Dedifferentiated amniotic fluid mesenchymal stem cell (primary cell): ENCODE results near the gene PCDHGA10.
"Not testable (repeated sequence)": the region's sequence is repeated elsewhere in the genome, so short reads cannot be mapped to it uniquely, and the experiment has no call there.

ENCODE experiments used
- DNase-seq: peaks from one replicate; pipeline ENCODE4 v3.0.0-alpha.2; 2016; ENCODE audit errors: extremely low spot score

The PCDHGA10 gene

GRCh38 chr5:141420855-141421488, 8.2 kb downstream of the PCDHGA10 start, which contains the start of gene PCDHGA11:
PCDHGA11 (plus strand) TSS chr5:141421051; CDS start chr5:141421228, 177 bp downstream.
- no peak for DNase-seq

GRCh38 chr5:141421489-141421855, 8.7 kb downstream of the PCDHGA10 start:
- DNase-seq = no peak

GRCh38 chr5:141422742-141423291, 10.0 kb downstream of the PCDHGA10 start:
- DNase-seq = no peak

- no peak for DNase-seq
Observed at GRCh38 chr5:141427783-141428426, 15.1 kb downstream of the PCDHGA10 start.

GRCh38 chr5:141430332-141431113, 17.7 kb downstream of the PCDHGA10 start, which contains the start of gene PCDHGA12:
PCDHGA12 (plus strand) TSS chr5:141430507; CDS start chr5:141430760, 253 bp downstream.
- DNase-seq = no peak

GRCh38 chr5:141431286-141431685, 18.5 kb downstream of the PCDHGA10 start:
- DNase-seq = no peak

GRCh38 chr5:141432308-141432707, 19.5 kb downstream of the PCDHGA10 start:
- DNase-seq = not testable (repeated sequence)

- not testable (repeated sequence) for DNase-seq
Observed at GRCh38 chr5:141432726-141433125, 19.9 kb downstream of the PCDHGA10 start.

- no peak for DNase-seq
Observed at GRCh38 chr5:141434006-141434405, 21.2 kb downstream of the PCDHGA10 start.

GRCh38 chr5:141437221-141437620, 24.4 kb downstream of the PCDHGA10 start:
- DNase-seq = no peak

GRCh38 chr5:141439411-141440141, 26.8 kb downstream of the PCDHGA10 start:
- no peak for DNase-seq

GRCh38 chr5:141440341-141440740, 27.6 kb downstream of the PCDHGA10 start:
- peak; percentile 4 for DNase-seq

- DNase-seq = no peak
Observed at GRCh38 chr5:141441571-141442170, 28.9 kb downstream of the PCDHGA10 start.

- DNase-seq = peak; percentile 14
Observed at GRCh38 chr5:141465351-141465750, 52.6 kb downstream of the PCDHGA10 start.
